ENCODE data around the gene HELZ2. TPM values are rescaled to one million over a fixed set of nuclear protein-coding genes. Genes with fewer than 3 reads are reported as not detected.

Gene HELZ2
- total RNA-seq, 2 experiments from 2014 or later = 6.5 to 8.3 TPM

- TF ChIP-seq EZH2phosphoT487 (IDR thresholded peaks at IDR 0.05; ENCODE audit: borderline replicate concordance, low read depth, low read length) (no peak), CTCF (conservative IDR thresholded peaks at IDR 0.05; ENCODE audit: low read length) (no peak)
- Histone ChIP-seq H2AFZ (ENCODE audit: low read length) (no peak within 1 kb of the TSS), H3K4me1 (ENCODE audit: insufficient read depth, low read length, poor library complexity, severe bottlenecking) (peaks cover 45% of the 10 kb centered on the region), H3K4me2 (ENCODE audit: low read length) (no peak within 1 kb of the TSS), H3K79me2 (ENCODE audit: insufficient read depth, low read depth, low read length) (no peaks in the 10 kb centered on the region), H3K36me3 (ENCODE audit: insufficient read depth, low read length) (no peaks in the 10 kb centered on the region), H3K9me3 (ENCODE audit: low read length) (no peaks in the 10 kb centered on the region), H3K27ac (ENCODE audit: low read depth, low read length, poor library complexity, severe bottlenecking) (no peak within 1 kb of the TSS), H3K9me2 (ENCODE audit: insufficient read depth, low read length) (no peaks in the 10 kb centered on the region), H3K4me3 (ENCODE audit: low read depth, low read length, poor library complexity, severe bottlenecking) (no peak within 1 kb of the TSS), H4K20me1 (ENCODE audit: insufficient read depth, low read length) (no peaks in the 10 kb centered on the region)
- BruUV-seq (replicated peaks) = no TSS peak
- CTCF ChIA-PET (ENCODE audit: unreplicated experiment) = no interaction called here
- POLR2A ChIA-PET = no interaction called here
- intact Hi-C loops (cut with micrococcal nuclease; ENCODE audit: unreplicated experiment) = no loop called here
- DNase-seq (ENCODE audit: low spot score) = no peak
Measured at GRCh38 chr20:63547725-63548480, 26.1 kb downstream of the HELZ2 start, which contains the start of gene SRMS. Gene SRMS, minus strand, starts transcription at chr20:63547749. Its CDS starts 286 bp downstream, at chr20:63547463.

- Histone ChIP-seq H3K36me3 (ENCODE audit: insufficient read depth, low read length) (no peaks in the 10 kb centered on the region), H3K4me1 (ENCODE audit: insufficient read depth, low read length, poor library complexity, severe bottlenecking) (peaks cover 44% of the 10 kb centered on the region), H3K4me3 (ENCODE audit: low read depth, low read length, poor library complexity, severe bottlenecking) (no peak overlapping the region), H3K4me2 (ENCODE audit: low read length) (no peak overlapping the region), H4K20me1 (ENCODE audit: insufficient read depth, low read length) (no peaks in the 10 kb centered on the region), H2AFZ (ENCODE audit: low read length) (no peak overlapping the region), H3K79me2 (ENCODE audit: insufficient read depth, low read depth, low read length) (no peaks in the 10 kb centered on the region), H3K27ac (ENCODE audit: low read depth, low read length, poor library complexity, severe bottlenecking) (no peak overlapping the region), H3K9me3 (ENCODE audit: low read length) (no peaks in the 10 kb centered on the region), H3K9me2 (ENCODE audit: insufficient read depth, low read length) (no peaks in the 10 kb centered on the region)
- intact Hi-C loops (cut with micrococcal nuclease; ENCODE audit: unreplicated experiment) = no loop called here
- ChIA-PET CTCF (ENCODE audit: unreplicated experiment) (no interaction called here), POLR2A (no interaction called here)
- no peak for DNase-seq (ENCODE audit: low spot score)
- BruUV-seq (replicated peaks) = no TSS peak
- TF ChIP-seq CTCF (conservative IDR thresholded peaks at IDR 0.05; ENCODE audit: low read length) = no peak
- no peak for TF ChIP-seq EZH2phosphoT487 (IDR thresholded peaks at IDR 0.05; ENCODE audit: borderline replicate concordance, low read depth, low read length)
Measured at GRCh38 chr20:63546956-63547724, 26.9 kb downstream of the HELZ2 start.
